Activated naive CD8-positive, alpha-beta T cell treated with anti-CD3 and anti-CD28 coated beads, Interleukin-2, amount 10 ng/mL, durations not matched to agents 7 days and 5 days (primary cell): ENCODE results near the gene SOHLH2. TPM values are rescaled to one million over a fixed set of nuclear protein-coding genes. Genes with fewer than 3 reads are reported as not detected.

Experiments used
- ATAC-seq: fragments of 150-1000 bp; cut with Tn5 transposase; one replicate; pipeline ENCODE4 v1.10.0; 2021; ENCODE audit warnings: low read depth, moderate library complexity
- POLR2A ChIA-PET: fragments of 350-600 bp; sonication (Branson Sonifier 250); formaldehyde crosslinking; loops from one replicate; lab custom pipeline; 2021; ENCODE audit warnings: antibody characterized with exemption; lab: Charles Lee
- DNase-seq: peaks from one replicate; pipeline ENCODE4 v3.0.0; 2021
- H3K27ac Mint-ChIP-seq: one replicate; pipeline ENCODE4 v1.8.0; 2022; ENCODE audit warnings: mild to moderate bottlenecking, mixed read lengths
- H3K27me3 Mint-ChIP-seq: one replicate; pipeline ENCODE4 v1.8.0; 2022; ENCODE audit warnings: mild to moderate bottlenecking, moderate library complexity, mixed read lengths
- H3K36me3 Mint-ChIP-seq: one replicate; pipeline ENCODE4 v1.8.0; 2021; ENCODE audit warnings: mild to moderate bottlenecking, mixed read lengths
- H3K4me1 Mint-ChIP-seq: one replicate; pipeline ENCODE4 v1.8.0; 2021; ENCODE audit warnings: mixed read lengths
- H3K4me3 Mint-ChIP-seq: one replicate; pipeline ENCODE4 v1.8.0; 2022; ENCODE audit warnings: mild to moderate bottlenecking, moderate library complexity, mixed read lengths
- H3K9me3 Mint-ChIP-seq: one replicate; pipeline ENCODE4 v1.8.0; 2021; ENCODE audit warnings: mixed read lengths
- total RNA-seq, 2 experiments: library from RNA; stranded (reverse); gene quantifications; one replicate each; pipeline ENCODE4 v1.2.3, GENCODE V29; 2021

Gene SOHLH2, protein sequence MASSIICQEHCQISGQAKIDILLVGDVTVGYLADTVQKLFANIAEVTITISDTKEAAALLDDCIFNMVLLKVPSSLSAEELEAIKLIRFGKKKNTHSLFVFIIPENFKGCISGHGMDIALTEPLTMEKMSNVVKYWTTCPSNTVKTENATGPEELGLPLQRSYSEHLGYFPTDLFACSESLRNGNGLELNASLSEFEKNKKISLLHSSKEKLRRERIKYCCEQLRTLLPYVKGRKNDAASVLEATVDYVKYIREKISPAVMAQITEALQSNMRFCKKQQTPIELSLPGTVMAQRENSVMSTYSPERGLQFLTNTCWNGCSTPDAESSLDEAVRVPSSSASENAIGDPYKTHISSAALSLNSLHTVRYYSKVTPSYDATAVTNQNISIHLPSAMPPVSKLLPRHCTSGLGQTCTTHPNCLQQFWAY
- not detected for total RNA-seq

DNA sequence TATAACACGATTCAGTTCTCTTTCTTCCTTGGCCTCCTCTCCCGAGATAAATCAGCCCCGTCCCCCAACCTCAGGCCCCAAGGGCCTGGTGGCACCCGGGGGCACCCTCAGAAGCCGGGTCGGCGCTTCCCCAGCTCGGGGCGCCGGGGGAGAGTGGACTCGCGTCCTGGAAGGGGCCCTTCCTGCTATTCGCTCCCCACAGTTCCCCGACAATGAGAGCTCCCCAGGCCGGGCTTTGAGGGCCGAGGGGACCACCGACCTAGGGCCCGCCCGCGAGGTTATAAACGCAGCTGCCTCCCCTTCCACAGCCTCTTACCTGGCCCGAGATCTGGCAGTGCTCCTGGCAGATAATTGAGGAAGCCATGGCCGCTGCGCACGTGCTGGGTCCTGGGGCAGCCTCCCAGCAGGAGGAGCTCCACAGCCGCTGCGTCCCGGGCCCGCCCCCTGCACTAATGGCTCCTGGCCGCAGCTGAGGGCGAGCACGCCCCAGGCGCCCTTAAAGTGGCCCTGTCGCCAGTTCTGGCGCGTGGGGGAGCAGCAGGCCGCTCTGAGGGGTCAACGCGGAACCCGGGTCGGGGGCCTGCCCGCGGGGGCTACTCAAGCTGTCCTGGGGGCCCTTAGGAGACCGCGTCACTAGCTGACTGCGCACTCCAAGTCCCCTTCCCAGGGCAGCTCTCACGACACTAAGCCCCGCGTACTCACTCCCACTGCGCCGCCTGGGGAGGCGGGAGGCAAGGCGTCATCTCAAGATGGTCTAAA lies at the start of gene SOHLH2:
Gene SOHLH2 (minus strand): TSS at position 394 of the 759 bp plus-strand sequence. CDS start 30 bp downstream, at position 364.
- POLR2A ChIA-PET = no interaction called here
- DNase-seq = no peak
- no peak within 1 kb of the TSS for H3K4me3 Mint-ChIP-seq
- no peak within 1 kb of the TSS for H3K27ac Mint-ChIP-seq
- H3K27me3 Mint-ChIP-seq = peaks cover 2% of the 10 kb centered on the region
- peaks cover 6% of the 10 kb centered on the region for H3K9me3 Mint-ChIP-seq
- H3K4me1 Mint-ChIP-seq = no peaks in the 10 kb centered on the region
- H3K36me3 Mint-ChIP-seq = no peaks in the 10 kb centered on the region
- no peak for ATAC-seq

DNA sequence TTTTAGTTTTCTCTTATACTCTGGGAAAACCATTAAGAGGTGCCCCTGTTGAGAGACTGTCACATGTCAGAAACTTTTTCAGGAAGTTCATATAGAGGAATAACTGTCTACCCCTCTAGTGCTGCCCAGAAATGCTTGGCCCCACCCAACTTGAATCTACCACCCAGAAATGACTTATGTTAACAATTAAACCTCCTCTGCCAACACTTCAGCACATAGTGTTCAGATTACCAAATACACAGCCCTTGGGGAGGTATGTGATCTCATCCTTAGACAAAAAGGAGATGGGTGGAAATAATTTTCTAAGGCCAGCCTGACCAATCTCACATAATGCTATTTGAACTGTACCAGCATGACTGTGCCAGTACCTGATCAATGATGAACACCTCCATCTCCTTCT lies 47.6 kb upstream of the SOHLH2 start:
- POLR2A ChIA-PET = no interaction called here
- Mint-ChIP-seq H3K27me3 (peaks cover 12% of the 10 kb centered on the region), H3K27ac (no peak overlapping the region), H3K36me3 (no peaks in the 10 kb centered on the region), H3K4me3 (no peak overlapping the region), H3K9me3 (peaks cover 1% of the 10 kb centered on the region), H3K4me1 (no peaks in the 10 kb centered on the region)
- ATAC-seq (no peak), DNase-seq (no peak)

DNA sequence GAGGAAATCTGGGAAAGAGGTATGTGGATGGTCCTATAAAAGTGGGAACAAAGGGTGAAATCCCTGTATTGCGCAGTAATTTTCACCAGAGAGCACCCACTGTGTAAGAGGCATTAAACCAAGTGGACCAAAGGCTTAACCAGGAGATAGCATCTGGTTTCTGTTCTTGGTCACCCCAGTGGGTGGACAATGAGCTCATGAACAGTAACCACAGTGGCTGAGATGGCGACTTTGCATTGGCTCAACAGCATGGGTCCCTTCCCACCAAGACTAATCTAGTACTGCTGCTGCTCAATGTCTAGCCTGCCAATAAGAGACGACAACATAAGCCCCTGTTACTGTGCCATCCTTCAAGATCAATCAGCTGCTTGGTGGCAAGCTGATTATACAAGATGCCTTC lies 46.7 kb upstream of the SOHLH2 start:
- POLR2A ChIA-PET = no interaction called here
- peaks cover 1% of the 10 kb centered on the region for H3K9me3 Mint-ChIP-seq
- H3K27me3 Mint-ChIP-seq = peaks cover 12% of the 10 kb centered on the region
- no peaks in the 10 kb centered on the region for H3K4me1 Mint-ChIP-seq
- no peak overlapping the region for H3K27ac Mint-ChIP-seq
- ATAC-seq = no peak
- H3K4me3 Mint-ChIP-seq = no peak overlapping the region
- DNase-seq = no peak
- no peaks in the 10 kb centered on the region for H3K36me3 Mint-ChIP-seq

DNA sequence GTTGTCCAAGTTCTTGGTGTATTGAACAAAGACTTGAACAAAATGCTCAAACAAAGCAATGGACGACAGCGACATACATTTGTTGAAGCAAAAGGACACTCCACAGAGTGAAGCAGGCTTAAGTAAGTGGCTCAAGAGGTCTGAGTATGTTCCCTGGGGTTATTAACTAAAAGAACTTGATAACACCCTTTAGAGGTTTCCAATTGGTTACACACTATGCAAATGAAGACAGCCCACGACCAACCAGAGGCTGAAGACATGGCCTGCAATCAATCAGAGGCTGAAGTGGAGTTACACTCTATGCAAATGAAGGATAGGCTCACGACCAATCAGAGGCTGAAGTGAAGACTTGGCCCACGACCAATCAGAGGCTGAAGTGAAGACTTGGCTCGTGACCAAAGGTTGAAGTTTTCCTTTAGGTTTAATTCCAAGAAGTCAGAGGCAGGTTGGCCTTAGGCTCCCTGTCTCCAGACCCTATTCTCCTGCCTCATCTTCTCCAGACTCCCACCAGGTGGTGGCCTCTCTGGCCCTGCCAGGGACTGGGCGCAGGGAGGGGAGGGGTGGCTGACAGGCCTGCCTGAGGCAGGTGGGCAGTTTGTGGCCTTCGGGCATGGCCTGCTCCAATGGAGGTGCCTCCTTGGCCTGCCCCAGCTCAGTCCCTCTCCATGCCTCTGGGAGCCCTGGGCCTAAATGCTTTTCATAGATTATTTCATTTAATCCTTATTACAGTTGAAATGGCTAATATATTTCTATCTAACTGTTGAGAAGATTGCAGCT lies 45.2 kb upstream of the SOHLH2 start:
- ATAC-seq = no peak
- POLR2A ChIA-PET = no interaction called here

DNA sequence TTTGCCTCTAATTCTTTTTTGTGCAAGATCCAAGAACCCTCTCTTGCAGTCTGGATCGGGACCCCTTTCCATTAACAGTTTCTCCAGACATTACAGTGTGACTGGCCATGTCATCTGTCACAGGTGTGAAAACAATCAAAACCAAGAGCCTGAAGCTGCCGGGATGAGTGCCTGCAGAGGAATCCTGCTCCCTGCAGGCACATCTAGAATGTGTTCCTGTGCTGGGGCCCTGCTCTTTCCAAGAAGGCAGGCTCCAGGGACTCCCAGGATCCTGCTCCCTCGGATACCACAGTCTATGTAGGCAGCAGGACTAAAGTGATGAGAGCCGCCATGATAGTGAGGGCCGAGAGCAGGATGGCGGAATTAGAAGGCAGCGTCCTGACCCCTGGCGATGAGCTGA lies 44.5 kb upstream of the SOHLH2 start:
- DNase-seq (no peak), ATAC-seq (no peak)
- Mint-ChIP-seq H3K4me3 (no peak overlapping the region), H3K4me1 (no peaks in the 10 kb centered on the region), H3K9me3 (peaks cover 1% of the 10 kb centered on the region), H3K27me3 (peaks cover 7% of the 10 kb centered on the region), H3K27ac (no peak overlapping the region), H3K36me3 (no peaks in the 10 kb centered on the region)
- POLR2A ChIA-PET = no interaction called here

More for the DNA sequence above, 45.2 kb upstream of the SOHLH2 start:
- Mint-ChIP-seq H3K27me3 (peaks cover 12% of the 10 kb centered on the region), H3K4me3 (no peak overlapping the region), H3K4me1 (no peaks in the 10 kb centered on the region), H3K36me3 (no peaks in the 10 kb centered on the region), H3K27ac (no peak overlapping the region), H3K9me3 (peaks cover 1% of the 10 kb centered on the region)
- DNase-seq = no peak

DNA sequence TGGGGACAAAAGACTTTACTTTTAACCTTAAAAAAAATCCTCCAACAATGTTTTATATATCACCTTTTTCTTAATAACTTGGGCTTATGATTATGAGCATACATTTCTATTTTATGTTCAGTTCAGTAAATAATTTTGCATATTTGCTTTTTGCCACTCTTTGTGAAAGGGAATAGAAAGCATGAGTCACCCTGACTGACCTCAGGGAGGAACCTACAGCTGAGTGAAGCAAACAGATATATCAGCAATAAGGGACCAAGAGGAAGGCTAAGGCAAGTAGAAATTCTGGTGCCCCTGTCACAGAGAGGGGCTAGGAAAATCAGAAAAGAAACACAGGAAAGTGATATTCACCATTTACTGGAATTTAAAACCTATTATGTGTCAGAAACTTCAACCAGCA lies 37.2 kb upstream of the SOHLH2 start:
- Mint-ChIP-seq H3K4me3 (no peak overlapping the region), H3K27me3 (no peaks in the 10 kb centered on the region), H3K9me3 (no peaks in the 10 kb centered on the region), H3K36me3 (no peaks in the 10 kb centered on the region), H3K4me1 (no peaks in the 10 kb centered on the region), H3K27ac (no peak overlapping the region)
- DNase-seq (no peak), ATAC-seq (no peak)
- POLR2A ChIA-PET = no interaction called here

DNA sequence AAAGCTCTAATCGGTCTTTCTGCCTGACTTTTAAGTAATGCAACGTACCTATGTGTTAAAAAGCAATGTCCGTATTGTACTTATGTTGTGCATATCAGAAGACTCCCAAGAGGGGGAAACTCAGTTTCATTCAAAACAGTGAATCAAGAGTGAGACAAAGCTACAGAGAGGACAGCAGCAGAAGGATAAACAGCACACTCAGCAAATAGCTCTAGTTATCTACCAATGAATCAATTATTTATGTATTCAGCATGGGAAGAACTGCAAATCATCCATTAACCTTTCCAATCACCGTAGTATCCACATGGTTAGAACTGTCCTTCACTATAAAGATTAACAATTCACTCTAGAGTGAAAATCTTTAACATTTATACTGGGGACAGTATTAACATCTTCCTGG lies 36.7 kb upstream of the SOHLH2 start:
- DNase-seq (no peak), ATAC-seq (no peak)
- Mint-ChIP-seq H3K4me1 (no peaks in the 10 kb centered on the region), H3K36me3 (no peaks in the 10 kb centered on the region), H3K27ac (no peak overlapping the region), H3K9me3 (no peaks in the 10 kb centered on the region), H3K4me3 (no peak overlapping the region), H3K27me3 (no peaks in the 10 kb centered on the region)
- POLR2A ChIA-PET = no interaction called here

DNA sequence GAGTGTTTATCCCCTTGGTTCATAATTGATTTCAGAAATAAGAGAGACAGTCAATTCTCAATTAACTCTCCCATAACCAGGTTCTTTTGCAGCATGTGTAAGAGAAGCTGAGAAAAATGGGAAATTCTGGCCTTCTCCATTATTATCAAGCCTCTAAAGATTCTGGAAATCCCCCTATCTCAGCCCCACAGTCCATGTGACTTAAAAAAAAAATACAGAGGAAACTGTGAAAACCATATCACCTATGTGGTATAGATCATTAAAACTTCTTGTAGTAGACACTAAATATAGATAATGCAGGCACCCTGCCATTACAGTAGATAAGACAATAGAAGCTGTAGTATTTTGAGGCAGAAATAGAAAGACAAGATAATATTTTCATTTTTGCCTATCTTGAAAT lies 34.3 kb upstream of the SOHLH2 start:
- DNase-seq = no peak
- Mint-ChIP-seq H3K9me3 (no peaks in the 10 kb centered on the region), H3K4me3 (no peak overlapping the region), H3K4me1 (no peaks in the 10 kb centered on the region), H3K27me3 (no peaks in the 10 kb centered on the region), H3K27ac (no peak overlapping the region), H3K36me3 (no peaks in the 10 kb centered on the region)
- POLR2A ChIA-PET = no interaction called here
- ATAC-seq = no peak

DNA sequence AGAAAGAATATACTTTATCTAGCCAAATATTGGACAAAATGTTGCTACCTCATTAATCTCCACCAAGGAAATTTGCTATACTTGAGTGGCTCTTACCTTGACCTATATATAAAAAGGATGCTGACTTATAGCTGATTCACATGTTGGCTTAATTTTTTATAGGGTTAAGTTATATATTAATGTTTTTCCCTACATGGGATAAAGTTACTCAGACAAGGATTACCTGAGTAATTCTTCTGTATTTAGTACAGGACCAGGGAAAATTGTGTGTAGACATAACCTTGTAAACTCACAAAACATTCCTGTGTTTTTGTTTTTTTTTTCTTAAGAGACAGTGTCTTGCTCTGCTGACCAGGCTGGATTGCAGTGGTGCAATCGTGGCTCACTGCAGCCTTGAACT lies 30.6 kb upstream of the SOHLH2 start:
- H3K36me3 Mint-ChIP-seq = no peaks in the 10 kb centered on the region
- H3K4me1 Mint-ChIP-seq = no peaks in the 10 kb centered on the region
- no peaks in the 10 kb centered on the region for H3K9me3 Mint-ChIP-seq
- DNase-seq (no peak), ATAC-seq (no peak)
- no peak overlapping the region for H3K27ac Mint-ChIP-seq
- POLR2A ChIA-PET = no interaction called here
- H3K27me3 Mint-ChIP-seq = no peaks in the 10 kb centered on the region
- H3K4me3 Mint-ChIP-seq = no peak overlapping the region

DNA sequence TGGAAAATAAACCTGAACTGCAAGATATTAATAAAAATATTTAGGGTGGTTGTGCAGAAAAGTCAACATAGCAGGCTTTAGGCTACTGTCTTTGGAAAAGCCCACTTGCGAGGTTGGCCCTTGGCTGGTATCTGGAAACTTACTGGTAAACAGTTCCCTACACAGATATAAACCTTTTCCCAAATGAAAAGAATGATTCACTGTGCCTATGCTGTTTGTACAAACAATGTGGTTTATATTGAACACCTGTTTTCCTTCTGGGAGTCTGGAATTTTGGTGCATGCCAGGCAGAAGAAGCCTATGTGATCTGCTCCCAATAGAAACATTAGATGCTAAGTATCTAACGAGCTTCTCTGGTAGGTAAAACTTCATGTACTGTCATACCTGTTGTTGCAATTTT lies 29.7 kb upstream of the SOHLH2 start:
- DNase-seq (no peak), ATAC-seq (no peak)
- H3K36me3 Mint-ChIP-seq = no peaks in the 10 kb centered on the region
- H3K4me1 Mint-ChIP-seq = no peaks in the 10 kb centered on the region
- POLR2A ChIA-PET = no interaction called here
- H3K27ac Mint-ChIP-seq = no peak overlapping the region
- H3K4me3 Mint-ChIP-seq = no peak overlapping the region
- H3K9me3 Mint-ChIP-seq = no peaks in the 10 kb centered on the region
- H3K27me3 Mint-ChIP-seq = no peaks in the 10 kb centered on the region

DNA sequence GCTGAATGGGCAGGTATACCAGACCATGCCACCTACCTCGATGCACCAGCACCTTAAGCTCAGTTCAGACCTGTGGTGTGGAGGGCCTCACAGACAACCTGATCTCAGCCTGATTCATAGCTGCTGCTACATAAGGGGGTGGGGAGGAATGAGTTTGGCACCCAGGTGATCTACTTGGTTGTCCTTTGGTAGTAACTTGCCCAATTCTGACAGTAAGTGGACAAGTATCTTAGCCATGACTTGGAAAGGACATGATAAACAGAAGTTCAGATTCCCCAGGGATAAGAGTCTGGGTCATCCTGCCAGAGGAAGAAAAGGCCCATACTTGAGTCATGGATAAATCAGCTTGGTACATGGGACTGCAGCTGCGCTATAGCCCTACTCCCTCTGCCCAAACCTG lies 28.4 kb upstream of the SOHLH2 start:
- no peak overlapping the region for H3K27ac Mint-ChIP-seq
- no peaks in the 10 kb centered on the region for H3K27me3 Mint-ChIP-seq
- no peak for ATAC-seq
- no peaks in the 10 kb centered on the region for H3K9me3 Mint-ChIP-seq
- POLR2A ChIA-PET = no interaction called here
- no peak for DNase-seq
- H3K4me3 Mint-ChIP-seq = no peak overlapping the region
- no peaks in the 10 kb centered on the region for H3K4me1 Mint-ChIP-seq
- H3K36me3 Mint-ChIP-seq = no peaks in the 10 kb centered on the region

DNA sequence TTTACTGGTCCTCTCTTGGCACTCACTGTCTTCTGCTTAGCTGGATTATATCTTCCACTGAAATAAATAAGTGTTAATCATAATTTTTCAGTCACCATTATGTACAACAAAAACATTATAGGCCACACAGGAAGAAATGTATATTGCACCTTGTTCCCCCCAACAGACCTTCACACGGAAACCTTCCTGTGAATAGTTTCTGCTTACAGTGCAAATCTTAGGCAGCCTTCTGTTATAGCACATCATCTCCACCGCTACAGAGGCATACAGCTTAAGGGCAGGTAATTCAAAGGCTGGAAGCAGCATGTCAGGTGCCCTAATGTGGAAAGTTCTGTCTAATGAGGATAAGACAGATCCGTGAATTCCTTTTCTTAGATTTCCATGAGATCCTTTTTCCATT lies 16.9 kb upstream of the SOHLH2 start:
- no peaks in the 10 kb centered on the region for H3K4me1 Mint-ChIP-seq
- no peak overlapping the region for H3K27ac Mint-ChIP-seq
- ATAC-seq = no peak
- POLR2A ChIA-PET = no interaction called here
- H3K27me3 Mint-ChIP-seq = no peaks in the 10 kb centered on the region
- peaks cover 1% of the 10 kb centered on the region for H3K9me3 Mint-ChIP-seq
- DNase-seq = no peak
- no peak overlapping the region for H3K4me3 Mint-ChIP-seq
- H3K36me3 Mint-ChIP-seq = no peaks in the 10 kb centered on the region

DNA sequence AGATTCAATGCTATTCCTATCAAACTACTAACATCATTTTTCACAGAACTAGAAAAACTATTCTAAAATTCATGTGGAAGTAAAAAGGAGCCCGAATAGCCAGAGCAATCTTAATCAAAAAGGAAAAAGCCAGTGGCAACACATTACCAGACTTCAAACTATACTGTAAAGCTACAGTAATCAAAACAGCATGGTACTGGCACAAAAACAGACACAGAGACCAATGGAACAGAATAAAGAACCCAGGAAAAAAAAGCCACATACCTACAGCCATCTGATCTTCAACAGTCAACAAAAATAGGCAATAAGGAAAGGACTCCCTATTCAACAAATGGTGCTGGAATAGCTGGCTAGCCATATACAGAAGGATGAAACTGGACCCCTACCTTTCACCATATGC lies 10.4 kb upstream of the SOHLH2 start:
- Mint-ChIP-seq H3K9me3 (peaks cover 6% of the 10 kb centered on the region), H3K4me3 (no peak overlapping the region), H3K27me3 (no peaks in the 10 kb centered on the region), H3K36me3 (no peaks in the 10 kb centered on the region), H3K27ac (no peak overlapping the region), H3K4me1 (no peaks in the 10 kb centered on the region)
- POLR2A ChIA-PET = no interaction called here
- ATAC-seq (no peak), DNase-seq (no peak)
